AG04449 (cell line): ENCODE results near the gene ZNF385B.
A peak's percentile ranks its signal among the peaks of the same experiment; 100 is the strongest.

ENCODE experiments used
- CTCF ChIA-PET: fragments of 350-600 bp; formaldehyde crosslinking; extraction: SDS; loops from one replicate; lab custom pipeline; 2021; ENCODE audit warnings: antibody characterized with exemption; lab: Yijun Ruan, JAX
- POLR2A ChIA-PET: fragments of 400-600, 350-600 bp; formaldehyde crosslinking; extraction: SDS; loops from one replicate; lab custom pipeline; 2020; ENCODE audit warnings: antibody characterized with exemption, inconsistent platforms; lab: Yijun Ruan, JAX
- DNase-seq: peaks from one replicate; pipeline ENCODE4 v3.0.0-alpha.2; 2010; ENCODE audit warnings: low read depth, low spot score
- H3K4me3 ChIP-seq: 2 replicates; pipeline ENCODE4 v1.5.1; 2011; ENCODE audit warnings: low read depth, mild to moderate bottlenecking, control low read depth, low read length
- TF ChIP-seq, protein P1 (sequence below): IDR thresholded peaks from one replicate; pipeline ENCODE4 v1.5.1; 2011; ENCODE audit warnings: mild to moderate bottlenecking, moderate library complexity, low read length, control low read depth, inconsistent platforms; ENCODE audit not compliant: insufficient read depth; ENCODE audit errors: missing control alignments

ZNF385B gene

DNA sequence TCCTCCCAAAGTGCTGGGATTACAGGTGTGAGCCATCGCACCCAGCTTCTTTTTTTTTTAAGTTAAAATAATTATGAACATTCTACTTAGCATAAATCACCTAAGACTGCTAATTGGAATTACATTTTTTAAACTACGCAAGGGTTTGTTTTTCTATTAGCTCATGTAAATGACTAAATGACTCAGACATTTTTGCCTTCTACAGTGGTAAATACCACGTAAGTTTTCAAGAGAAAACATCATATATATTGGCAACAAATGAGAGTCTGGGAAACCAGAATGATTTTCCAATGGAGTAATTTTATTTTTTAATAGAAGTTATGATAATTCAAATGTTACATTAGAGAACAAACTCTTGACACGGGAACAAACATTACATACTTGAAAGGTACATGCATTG lies 259.0 kb downstream of the ZNF385B start:
- no peak overlapping the region for H3K4me3 ChIP-seq
- POLR2A ChIA-PET: no interaction called here
- CTCF ChIA-PET: no interaction called here
- TF ChIP-seq, protein P1, sequence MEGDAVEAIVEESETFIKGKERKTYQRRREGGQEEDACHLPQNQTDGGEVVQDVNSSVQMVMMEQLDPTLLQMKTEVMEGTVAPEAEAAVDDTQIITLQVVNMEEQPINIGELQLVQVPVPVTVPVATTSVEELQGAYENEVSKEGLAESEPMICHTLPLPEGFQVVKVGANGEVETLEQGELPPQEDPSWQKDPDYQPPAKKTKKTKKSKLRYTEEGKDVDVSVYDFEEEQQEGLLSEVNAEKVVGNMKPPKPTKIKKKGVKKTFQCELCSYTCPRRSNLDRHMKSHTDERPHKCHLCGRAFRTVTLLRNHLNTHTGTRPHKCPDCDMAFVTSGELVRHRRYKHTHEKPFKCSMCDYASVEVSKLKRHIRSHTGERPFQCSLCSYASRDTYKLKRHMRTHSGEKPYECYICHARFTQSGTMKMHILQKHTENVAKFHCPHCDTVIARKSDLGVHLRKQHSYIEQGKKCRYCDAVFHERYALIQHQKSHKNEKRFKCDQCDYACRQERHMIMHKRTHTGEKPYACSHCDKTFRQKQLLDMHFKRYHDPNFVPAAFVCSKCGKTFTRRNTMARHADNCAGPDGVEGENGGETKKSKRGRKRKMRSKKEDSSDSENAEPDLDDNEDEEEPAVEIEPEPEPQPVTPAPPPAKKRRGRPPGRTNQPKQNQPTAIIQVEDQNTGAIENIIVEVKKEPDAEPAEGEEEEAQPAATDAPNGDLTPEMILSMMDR: no peak
- DNase-seq: no peak

GRCh38 chr2:179596018-179596417 lies 265.4 kb downstream of the ZNF385B start:
- no peak overlapping the region for H3K4me3 ChIP-seq
- TF ChIP-seq, protein P1: no peak
- CTCF ChIA-PET: no interaction called here
- DNase-seq: peak; percentile 40
- POLR2A ChIA-PET: no interaction called here

DNA sequence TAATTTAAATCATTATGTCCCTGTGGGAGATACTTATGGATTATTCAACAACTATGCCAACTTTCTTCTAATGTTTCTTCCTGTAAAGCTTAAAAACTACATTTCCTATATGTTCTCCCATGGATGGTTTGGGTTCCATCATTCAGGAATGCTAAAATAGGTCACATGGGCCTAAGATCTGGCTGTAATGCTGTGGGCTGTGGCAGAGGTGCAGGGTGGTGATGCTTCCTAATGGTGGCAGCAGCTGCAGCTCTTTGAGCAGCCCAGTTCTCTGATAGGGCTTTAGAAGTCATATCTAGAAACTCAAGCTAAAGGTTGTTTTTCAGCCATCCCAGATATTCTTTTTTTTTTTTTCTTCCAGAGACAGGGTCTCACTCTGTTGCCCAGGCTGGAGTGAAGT lies 266.1 kb downstream of the ZNF385B start:
- TF ChIP-seq, protein P1: no peak
- CTCF ChIA-PET: no interaction called here
- H3K4me3 ChIP-seq: no peak overlapping the region
- DNase-seq: no peak
- POLR2A ChIA-PET: no interaction called here

DNA sequence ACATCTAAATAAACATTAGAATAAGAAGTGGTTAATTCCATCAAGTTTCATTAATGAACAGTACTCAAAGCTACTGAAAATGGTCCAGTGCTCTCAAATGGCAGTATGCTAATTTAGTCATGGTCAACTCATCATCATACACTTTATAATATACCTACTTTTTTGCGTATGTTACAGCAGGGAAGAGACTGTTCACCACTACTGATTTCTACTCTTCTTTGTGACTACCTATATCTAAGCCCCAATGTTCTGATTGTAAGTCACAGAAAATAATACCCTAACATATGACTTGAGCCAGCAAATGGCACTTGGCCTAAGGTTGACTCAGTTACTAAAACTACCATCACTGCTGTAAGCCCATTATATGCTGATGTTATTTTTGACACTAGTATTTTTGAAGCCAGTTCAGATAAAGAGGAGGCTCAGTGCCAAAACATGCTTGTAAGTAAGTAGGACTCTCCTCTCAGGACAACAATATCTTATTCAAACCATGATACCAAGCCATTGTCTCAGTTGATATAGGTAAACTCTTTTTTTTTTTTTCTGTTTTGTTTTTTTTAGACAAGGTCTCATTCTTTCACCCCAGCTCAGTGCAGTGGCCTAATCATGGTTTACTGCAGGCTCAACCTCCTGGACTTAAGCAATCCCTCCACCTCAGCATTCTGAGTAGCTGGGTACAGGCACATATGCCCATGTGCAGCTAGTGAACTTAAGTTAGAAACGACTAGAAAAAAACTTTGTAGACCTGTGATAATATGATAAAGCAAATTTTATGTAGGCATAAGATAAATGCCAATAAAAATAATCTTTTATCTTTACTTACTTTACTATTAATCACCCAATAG lies 266.9 kb downstream of the ZNF385B start:
- ChIA-PET CTCF (no interaction called here), POLR2A (no interaction called here)

GRCh38 chr2:179593323-179593722 lies 268.1 kb downstream of the ZNF385B start:
- DNase-seq: no peak
- TF ChIP-seq, protein P1: no peak
- CTCF ChIA-PET: interaction anchor here (1.0 kb wide), 1 partner anchor 179 kb away, joined by 3 read pairs; no protein-coding TSS in a partner anchor
- no peak overlapping the region for H3K4me3 ChIP-seq
- POLR2A ChIA-PET: no interaction called here

More for the DNA sequence above, 266.9 kb downstream of the ZNF385B start:
- TF ChIP-seq, protein P1: no peak
- no peak overlapping the region for H3K4me3 ChIP-seq
- no peak for DNase-seq

- ChIA-PET POLR2A (interaction anchor here (0.6 kb wide), 1 partner anchor 11 kb away, joined by 3 read pairs; no protein-coding TSS in a partner anchor), CTCF (interaction anchor here (0.6 to 1.3 kb wide), 2 partner anchors 25 to 144 kb away, joined by 3 read pairs; no protein-coding TSS in a partner anchor)
- DNase-seq: peak; percentile 38
- no peak overlapping the region for H3K4me3 ChIP-seq
- TF ChIP-seq, protein P1: no peak
Observed at GRCh38 chr2:179592167-179592936, 269.1 kb downstream of the ZNF385B start.
